HepG2 (cell line): ENCODE results near the gene TCF7L2. TPM values are rescaled to one million over a fixed set of nuclear protein-coding genes. Genes with fewer than 3 reads are reported as not detected.

Experiments used
- ATAC-seq: fragments of 200-7000 bp; cut with Tn5 transposase; 3 replicates; pipeline ENCODE4 v1.9.1; 2020; ENCODE audit warnings: mild to moderate bottlenecking, moderate library complexity
- BruUV-seq: library from RNA; stranded (reverse); fragments of 400-500 nt; replicated peaks from 2 replicates; lab custom pipeline; 2021; lab: Mats Ljungman, UMichigan
- CTCF ChIA-PET: fragments of 300-600 bp; formaldehyde crosslinking; extraction: SDS; loops from one replicate; lab custom pipeline; 2021; ENCODE audit warnings: low total read pairs, inconsistent platforms, low intra/inter-chr PET ratio; lab: Yijun Ruan, JAX
- POLR2A ChIA-PET: fragments of 350-600 bp; sonication (Branson Sonifier 250); formaldehyde crosslinking; loops from one replicate; lab custom pipeline; 2020; ENCODE audit warnings: antibody characterized with exemption, inconsistent platforms; lab: Yijun Ruan, JAX
- DNase-seq: peaks from one replicate; pipeline ENCODE4 v3.0.0-alpha.2; 2015; ENCODE audit warnings: low spot score
- FAIRE-seq: peaks from 3 replicates; lab custom pipeline; 2011; peaks lifted over from hg19 to GRCh38; lab: Jason Lieb, UNC
- H2AFZ ChIP-seq: one replicate; pipeline ENCODE4 v1.6.1; 2011; ENCODE audit warnings: low read length, inconsistent platforms
- H3K27ac ChIP-seq: fragments of 300-600 bp; 3 replicates; pipeline ENCODE4 v1.8.0; 2011; ENCODE audit warnings: mixed run types, mild to moderate bottlenecking, mixed read lengths, low read length, inconsistent platforms; ENCODE audit not compliant: insufficient read depth; ENCODE audit errors: extremely low read length
- H3K27me3 ChIP-seq, 2 experiments: fragments of 200-600 bp in 1 of 2; 2 replicates in 1 of 2; 3 replicates in 1 of 2; pipeline versions ENCODE4 v1.6.0 to v1.8.0; 2011; ENCODE audit warnings: low read length in 2 of 2, mild to moderate bottlenecking in 2 of 2, moderate library complexity in 2 of 2, inconsistent platforms in 1 of 2; ENCODE audit not compliant: insufficient read depth in 2 of 2, control insufficient read depth in 1 of 2
- H3K36me3 ChIP-seq, 2 experiments: fragments of 200-600 bp in 1 of 2; replicated peaks in 1 of 2; 2 replicates in 1 of 2; 3 replicates in 1 of 2; pipeline versions ENCODE4 v1.5.1 to v1.8.0; 2011; ENCODE audit warnings: low read length in 2 of 2, inconsistent platforms in 1 of 2; ENCODE audit not compliant: insufficient read depth in 2 of 2, control insufficient read depth in 1 of 2
- H3K4me1 ChIP-seq: 2 replicates; pipeline ENCODE4 v1.5.1; 2012; ENCODE audit warnings: low read length, inconsistent platforms; ENCODE audit not compliant: insufficient read depth
- H3K4me2 ChIP-seq: 2 replicates; pipeline ENCODE4 v1.6.0; 2011; ENCODE audit warnings: low read depth, low read length, inconsistent platforms
- H3K4me3 ChIP-seq, 3 experiments: fragments of 200-600 bp in 1 of 3; sonication (generic), shearing (Covaris generic) in 1 of 3; replicated peaks in 1 of 3; 2 replicates each; pipeline ENCODE4 v1.5.1; 2011 to 2016; ENCODE audit warnings: low read length in 3 of 3, inconsistent platforms in 2 of 3, low read depth in 2 of 3, mild to moderate bottlenecking in 2 of 3, control low read depth in 1 of 3, mixed read lengths in 1 of 3; ENCODE audit not compliant: insufficient read depth in 1 of 3
- H3K79me2 ChIP-seq: one replicate; pipeline ENCODE4 v1.6.1; 2011; ENCODE audit warnings: low read length, inconsistent platforms; ENCODE audit not compliant: insufficient read depth
- H3K9ac ChIP-seq: 2 replicates; pipeline ENCODE4 v1.6.0; 2011; ENCODE audit warnings: mild to moderate bottlenecking, low read depth, low read length, inconsistent platforms; ENCODE audit not compliant: insufficient read depth
- H3K9me3 ChIP-seq: 2 replicates; pipeline ENCODE4 v1.5.1; 2012; ENCODE audit warnings: mild to moderate bottlenecking, low read length
- H4K20me1 ChIP-seq: 2 replicates; pipeline ENCODE4 v1.6.0; 2011; ENCODE audit warnings: inconsistent platforms, mild to moderate bottlenecking, low read length, moderate library complexity; ENCODE audit not compliant: insufficient read depth
- ATF4 ChIP-seq, 2 experiments: fragments of 450-650 bp in 1 of 2; sonication (generic) in 1 of 2; formaldehyde crosslinking; IDR thresholded peaks; 2 replicates each; pipeline versions ENCODE4 v1.5.0 to v1.8.0; 2020 to 2022; ENCODE audit warnings: mild to moderate bottlenecking in 1 of 2, missing genetic modification reagents in 1 of 2
- CEBPB ChIP-seq: IDR thresholded peaks from 2 replicates; pipeline ENCODE4 v1.6.1; 2011; ENCODE audit warnings: low read depth, low read length, improper control_type of control experiment, borderline replicate concordance
- CEBPG ChIP-seq: IDR thresholded peaks from 2 replicates; pipeline ENCODE4 v1.6.1; 2016
- GATAD2A ChIP-seq: IDR thresholded peaks from 2 replicates; pipeline ENCODE4 v1.6.1; 2016
- KAT8 ChIP-seq: IDR thresholded peaks from 2 replicates; pipeline ENCODE4 v1.6.1; 2016; ENCODE audit warnings: missing genetic modification reagents, missing compliant biosample characterization
- KDM5B ChIP-seq: sonication (generic); formaldehyde crosslinking; IDR thresholded peaks from 2 replicates; pipeline ENCODE4 v1.4.0; 2020; ENCODE audit warnings: missing genetic modification reagents, mild to moderate bottlenecking, borderline replicate concordance
- MAFF ChIP-seq: IDR thresholded peaks from 2 replicates; pipeline ENCODE4 v1.6.1; 2011; ENCODE audit warnings: low read depth, low read length, improper control_type of control experiment
- MAFK ChIP-seq, 2 experiments: IDR thresholded peaks in 1 of 2; conservative IDR thresholded peaks in 1 of 2; 2 replicates each; pipeline ENCODE4 v1.6.1; 2011; ENCODE audit warnings: improper control_type of control experiment in 2 of 2, low read length in 2 of 2
- MEIS1 ChIP-seq: sonication (generic); formaldehyde crosslinking; IDR thresholded peaks from 2 replicates; pipeline ENCODE4 v1.9.0; 2021; ENCODE audit warnings: mild to moderate bottlenecking, missing genetic modification reagents, moderate library complexity, borderline replicate concordance
- PRDM15 ChIP-seq: sonication (generic); formaldehyde crosslinking; IDR thresholded peaks from 2 replicates; pipeline ENCODE4 v1.4.0; 2020; ENCODE audit warnings: missing genetic modification reagents
- RBM22 ChIP-seq: fragments of 200-400 bp; formaldehyde crosslinking; optimal IDR thresholded peaks from 2 replicates; pipeline ENCODE3; 2017; ENCODE audit warnings: mild to moderate bottlenecking, low read length, moderate library complexity
- SMYD3 ChIP-seq: sonication (generic); formaldehyde crosslinking; IDR thresholded peaks from 2 replicates; pipeline ENCODE4 v1.8.1; 2023; ENCODE audit warnings: mild to moderate bottlenecking, missing genetic modification reagents
- TFAP4 ChIP-seq: sonication (generic); IDR thresholded peaks from 2 replicates; pipeline ENCODE4 v1.6.1; 2016; ENCODE audit warnings: low read depth, borderline replicate concordance
- ZNF589 ChIP-seq: sonication (generic); formaldehyde crosslinking; conservative IDR thresholded peaks from 2 replicates; pipeline ENCODE4 v1.8.0; 2022; ENCODE audit warnings: mild to moderate bottlenecking, moderate library complexity, missing genetic modification reagents
- ZNF614 ChIP-seq: IDR thresholded peaks from 2 replicates; pipeline ENCODE4 v1.6.1; 2018; ENCODE audit warnings: missing biosample characterization, missing genetic modification reagents, inconsistent platforms, borderline replicate concordance
- WGBS: methylation state at CpG from one replicate; pipeline ENCODE4 v1.1.6; 2017; ENCODE audit warnings: low lambda C conversion rate; 5-methylcytosine and 5-hydroxymethylcytosine counted together
- in situ Hi-C: cut with HindIII; loops from 2 replicates; pipeline ENCODE4 v1.10.0; 2017; ENCODE audit warnings: low pct_unique_long_range_greater_than_20kb; ENCODE audit not compliant: extremely low pct_ligation_motif_present
- intact Hi-C: fragments of 100-400 bp; cut with micrococcal nuclease; formaldehyde crosslinking; loops from one replicate; pipeline ENCODE4 v1.10.0; 2022; ENCODE audit not compliant: unreplicated experiment
- polyA plus RNA-seq, 8 experiments: library from polyadenylated mRNA; depleted of rRNA in 3 of 8; stranded (reverse) in 7 of 8; unstranded in 1 of 8; fragments of >200 nt; fragmentation: Illumina TruSeq in 4 of 8; extraction: Trizol in 4 of 8; gene quantifications; 2 replicates each; pipeline versions ENCODE4 v1.2.1 to v1.2.3, GENCODE V29; 2011 to 2016; ENCODE audit warnings: low read depth in 4 of 8, missing spikeins in 1 of 8, mixed read lengths in 1 of 8; ENCODE audit not compliant: insufficient read depth in 1 of 8
- total RNA-seq, 5 experiments: library from RNA; depleted of rRNA; stranded (reverse); fragments of >200 nt; fragmentation: Illumina TruSeq; extraction: Trizol; gene quantifications; 2 replicates each; pipeline ENCODE4 v1.2.3, GENCODE V29; 2016; ENCODE audit warnings: low read depth in 1 of 5

TCF7L2 gene
- total and polyA plus RNA-seq, 2 of the 13 experiments (the other 11 are each of a cell fraction or from before 2014, with no cell fraction given) = 3.9 to 13.7 TPM

- TF ChIP-seq MEIS1 (CRISPR knock-in tag) (no peak), ZNF614 (CRISPR knock-in tag) (no peak), SMYD3 (CRISPR knock-in tag) (no peak), PRDM15 (CRISPR knock-in tag) (no peak)
- TF ChIP-seq, all 625 proteins: peak for 0
Measured at GRCh38 chr10:113130014-113130641, 180.1 kb downstream of the TCF7L2 start (continued).

DNA sequence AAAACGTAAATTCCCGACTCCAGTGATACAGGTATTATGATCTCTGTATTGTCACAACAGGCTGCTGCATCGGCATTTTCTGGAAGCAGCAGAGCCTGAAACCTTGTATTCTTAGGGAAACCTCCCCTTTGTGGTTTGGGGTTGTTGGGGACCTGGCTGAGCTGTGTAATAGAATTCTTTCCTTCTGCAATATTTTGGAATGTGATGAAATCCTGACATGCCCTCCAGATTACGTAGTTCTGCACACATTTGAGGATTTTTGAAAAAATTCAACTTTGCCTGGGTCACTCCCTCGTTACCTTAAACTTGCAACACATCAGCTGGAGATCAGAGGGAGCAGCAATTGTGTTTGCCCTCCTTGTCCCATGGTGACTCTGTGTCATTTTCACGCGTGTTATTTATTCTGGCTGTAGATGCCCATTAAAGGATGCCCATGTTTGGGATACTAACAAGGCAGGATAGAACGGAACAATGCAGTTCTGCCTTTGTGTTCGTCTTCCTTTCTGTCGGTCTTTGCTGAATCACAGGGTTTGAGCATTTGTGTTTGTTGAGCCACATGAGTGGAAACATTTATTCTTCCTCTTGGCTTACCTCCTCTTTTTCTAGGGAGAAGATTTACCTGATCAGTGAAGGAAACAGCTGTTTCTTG, 181.7 kb downstream of the TCF7L2 start:
- TF ChIP-seq ATF4 (CRISPR knock-in tag; IDR thresholded peaks at IDR 0.05) = peak in 1 of 2 experiments; percentile 82; a peak in 2 of 4 replicates
- TF ChIP-seq KAT8 (CRISPR knock-in tag) = no peak
- peak; percentile 50; the same call in 1 of the 2 replicates for TF ChIP-seq CEBPG (CRISPR knock-in tag)
- 0 out of 2 replicates have a peak, but pooled peaks have one; percentile 15 for TF ChIP-seq GATAD2A (CRISPR knock-in tag)
- peak; percentile 64 for TF ChIP-seq MAFF
- no peak for TF ChIP-seq KDM5B (CRISPR knock-in tag)
- no peak for TF ChIP-seq ZNF589 (CRISPR knock-in tag)
- 0 out of 2 replicates have a peak, but pooled peaks have one; percentile 31 for TF ChIP-seq TFAP4
- TF ChIP-seq RBM22 = peak; percentile 5
- peak; percentile 55 to 63 for TF ChIP-seq MAFK (conservative IDR thresholded peaks at IDR 0.05 in 1 of 2, IDR thresholded peaks at IDR 0.05 in 1 of 2; ENCODE audit: low read length in 2 of 2)
- TF ChIP-seq CEBPB = peak; percentile 77
- TF ChIP-seq, all 625 proteins: peak for 8
- in situ Hi-C loops (no loop called here), intact Hi-C loops (no loop called here)
- ATAC-seq (peak; percentile 22; the same call in 1 of the 3 replicates), FAIRE-seq (peak; percentile 28), DNase-seq (peak; percentile 58)
- WGBS = 82% methylated on average over 10 of the region's 10 CpGs
- peaks cover 34% of the 10 kb centered on the region for H4K20me1 ChIP-seq
- peaks cover 20% of the 10 kb centered on the region for H3K4me1 ChIP-seq
- H3K9me3 ChIP-seq = no peaks in the 10 kb centered on the region
- no peak overlapping the region for H3K4me3 ChIP-seq
- POLR2A ChIA-PET = no interaction called here
- H3K9ac ChIP-seq = no peak overlapping the region
- peaks cover 4 to 27% of the 10 kb centered on the region in 2 experiments for H3K36me3 ChIP-seq
- peaks cover 27% of the 10 kb centered on the region for H3K79me2 ChIP-seq
- no peak overlapping the region for H2AFZ ChIP-seq
- no peaks in the 10 kb centered on the region for H3K27me3 ChIP-seq
- CTCF ChIA-PET = no interaction called here
- BruUV-seq = no TSS peak
- H3K27ac ChIP-seq = no peak overlapping the region
- no peak overlapping the region for H3K4me2 ChIP-seq
